K562 (cell line): ENCODE data around the gene CLCA2. TPM values are rescaled to one million over a fixed set of nuclear protein-coding genes. Genes with fewer than 3 reads are reported as not detected.

Experiments used
- CBFA2T2 ChIP-seq: fragments of 450-650 bp; conservative IDR thresholded peaks from 2 replicates; pipeline ENCODE4 v1.6.1; 2017; ENCODE audit warnings: mild to moderate bottlenecking
- CTCFL ChIP-seq: IDR thresholded peaks from 2 replicates; pipeline ENCODE4 v1.6.1; 2011; ENCODE audit warnings: borderline replicate concordance, low read depth, mild to moderate bottlenecking, moderate library complexity, low read length; ENCODE audit not compliant: insufficient read depth, poor library complexity, severe bottlenecking
- GABPB2 ChIP-seq: fragments of 250-450 bp; sonication (Bioruptor Pico); conservative IDR thresholded peaks from 2 replicates; pipeline ENCODE4 v1.5.1; 2021; ENCODE audit warnings: mild to moderate bottlenecking
- KLF6 ChIP-seq: fragments of 250-450 bp; sonication (Bioruptor Pico); IDR thresholded peaks from 2 replicates; pipeline ENCODE4 v1.4.0; 2020; ENCODE audit warnings: mild to moderate bottlenecking, moderate library complexity, borderline replicate concordance
- NELFE ChIP-seq: IDR thresholded peaks from 2 replicates; pipeline ENCODE4 v1.6.1; 2011; ENCODE audit warnings: mild to moderate bottlenecking; ENCODE audit not compliant: insufficient read depth, insufficient read length
- NFE2 ChIP-seq: IDR thresholded peaks from 2 replicates; pipeline ENCODE4 v1.6.1; 2014; ENCODE audit warnings: antibody characterized with exemption, low read depth
- POLR3A ChIP-seq: IDR thresholded peaks from 2 replicates; pipeline ENCODE4 v1.6.1; 2011; ENCODE audit warnings: borderline replicate concordance, mild to moderate bottlenecking, moderate library complexity; ENCODE audit not compliant: insufficient read length, insufficient read depth; ENCODE audit errors: extremely low read depth
- PRPF4 ChIP-seq: fragments of 200-400 bp; formaldehyde crosslinking; IDR thresholded peaks from one replicate; pipeline ENCODE4 v1.6.1; 2017; ENCODE audit warnings: low read length, low read depth, mild to moderate bottlenecking; ENCODE audit not compliant: insufficient read depth, poor library complexity, severe bottlenecking
- RNF219 ChIP-seq: fragments of 250-450 bp; sonication (Bioruptor Pico); IDR thresholded peaks from 2 replicates; pipeline ENCODE4 v1.5.0; 2022; ENCODE audit warnings: mild to moderate bottlenecking
- SMAD4 ChIP-seq: fragments of 250-450 bp; sonication (Bioruptor Pico); conservative IDR thresholded peaks from 2 replicates; pipeline ENCODE4 v1.8.0; 2021; ENCODE audit warnings: inconsistent platforms, mild to moderate bottlenecking, moderate library complexity
- STAT6 ChIP-seq: sonication (generic); formaldehyde crosslinking; IDR thresholded peaks from 2 replicates; pipeline ENCODE4 v1.8.1; 2023; ENCODE audit warnings: mild to moderate bottlenecking, missing genetic modification reagents
- TAF1 ChIP-seq: IDR thresholded peaks from 2 replicates; pipeline ENCODE4 v1.6.1; 2011; ENCODE audit warnings: mild to moderate bottlenecking, low read length, moderate library complexity; ENCODE audit not compliant: insufficient read depth, control insufficient read depth, severe bottlenecking; ENCODE audit errors: extremely low read depth
- TARDBP ChIP-seq: fragments of 450-650 bp; IDR thresholded peaks from 2 replicates; pipeline ENCODE4 v1.6.1; 2016
- TOE1 ChIP-seq, 2 experiments: fragments of 450-650 bp in 1 of 2; sonication (generic) in 1 of 2; formaldehyde crosslinking in 1 of 2; IDR thresholded peaks; 2 replicates each; pipeline versions ENCODE4 v1.7.1 to v1.8.0; 2016 to 2022; ENCODE audit warnings: borderline replicate concordance in 2 of 2, mild to moderate bottlenecking in 2 of 2, antibody characterized with exemption in 1 of 2, inconsistent platforms in 1 of 2, low read depth in 1 of 2, missing genetic modification reagents in 1 of 2, moderate library complexity in 1 of 2
- ZBTB49 ChIP-seq: sonication (generic); formaldehyde crosslinking; IDR thresholded peaks from 2 replicates; pipeline ENCODE4 v1.8.0; 2022; ENCODE audit warnings: missing genetic modification reagents, mild to moderate bottlenecking, borderline replicate concordance
- ZFPM2 ChIP-seq: fragments of 250-450 bp; sonication (Bioruptor Pico); IDR thresholded peaks from 2 replicates; pipeline ENCODE4 v1.5.1; 2022; ENCODE audit warnings: mild to moderate bottlenecking
- ZKSCAN1 ChIP-seq: fragments of 150-350 bp; IDR thresholded peaks from 2 replicates; pipeline ENCODE4 v1.6.1; 2016; ENCODE audit warnings: low read depth, low read length
- polyA plus RNA-seq, 8 experiments: library from polyadenylated mRNA; depleted of rRNA in 4 of 8; stranded (reverse) in 5 of 8; unstranded in 3 of 8; fragments of >200 nt; fragmentation: Nextera tagmentation in 2 of 8; fragmentation: Illumina TruSeq in 1 of 8; extraction: Ambion mirVana in 2 of 8; extraction: Trizol in 1 of 8; gene quantifications; 2 replicates each; pipeline versions ENCODE4 v1.2.1 to v1.2.3, GENCODE V29; 2011 to 2014; ENCODE audit warnings: inconsistent platforms in 1 of 8, missing spikeins in 1 of 8
- total RNA-seq, 7 experiments: library from RNA; depleted of rRNA in 6 of 7; stranded (reverse); fragments of >200 nt in 6 of 7; fragmentation: Illumina TruSeq in 2 of 7; extraction: Trizol in 2 of 7; gene quantifications; 2 replicates each; pipeline versions ENCODE4 v1.2.1 to v1.2.3, GENCODE V29; 2011 to 2021; ENCODE audit warnings: low replicate concordance in 1 of 7

The CLCA2 gene
- total and polyA plus RNA-seq, 9 of the 15 experiments (the other 6 are each of a cell fraction or from before 2014, with no cell fraction given): 0.03 TPM; not detected in 8

- TF ChIP-seq KLF6 (CRISPR knock-in tag) (no peak), CTCFL (no peak), RNF219 (CRISPR knock-in tag) (no peak), SMAD4 (peak; percentile 63), NELFE (no peak), GABPB2 (CRISPR knock-in tag) (no peak), PRPF4 (no peak), CBFA2T2 (peak; percentile 58), ZFPM2 (CRISPR knock-in tag) (no peak), NFE2 (peak; percentile 35; the same call in 1 of the 2 replicates), STAT6 (CRISPR knock-in tag) (no peak), POLR3A (no peak), TOE1 (IDR thresholded peaks at IDR 0.05; ENCODE audit: borderline replicate concordance) (peak; percentile 64; the same call in 1 of the 2 replicates), TOE1 (CRISPR knock-in tag; IDR thresholded peaks at IDR 0.05; ENCODE audit: borderline replicate concordance, low read depth) (no peak), TARDBP (no peak), TAF1 (no peak), ZBTB49 (no peak), ZKSCAN1 (no peak)
These were observed 14.5 kb upstream of the CLCA2 start (continued) for GRCh38 chr1:86409416-86410021.
